OCI-LY3 (cell line): ENCODE results near the gene PDE5A.

Source experiments
- CTCF ChIP-seq: fragments of 200-600, 300-600 bp; sonication (generic); IDR thresholded peaks from 2 replicates; pipeline ENCODE4 v1.5.1; 2014; ENCODE audit warnings: antibody characterized with exemption, low read length, low read depth
- EZH2phosphoT487 ChIP-seq: fragments of 200-600 bp; shearing (Covaris generic); IDR thresholded peaks from 2 replicates; pipeline ENCODE4 v1.6.1; 2018; ENCODE audit warnings: antibody characterized with exemption, mixed run types, low read depth

GRCh38 chr4:119646347-119647071 is 17.9 kb upstream of the PDE5A start:
- TF ChIP-seq CTCF, result no peak
- TF ChIP-seq EZH2phosphoT487, result no peak
